ENCODE measurements around the gene PELI3. TPM values are rescaled to one million over a fixed set of nuclear protein-coding genes. Genes with fewer than 3 reads are reported as not detected.

Gene PELI3, protein sequence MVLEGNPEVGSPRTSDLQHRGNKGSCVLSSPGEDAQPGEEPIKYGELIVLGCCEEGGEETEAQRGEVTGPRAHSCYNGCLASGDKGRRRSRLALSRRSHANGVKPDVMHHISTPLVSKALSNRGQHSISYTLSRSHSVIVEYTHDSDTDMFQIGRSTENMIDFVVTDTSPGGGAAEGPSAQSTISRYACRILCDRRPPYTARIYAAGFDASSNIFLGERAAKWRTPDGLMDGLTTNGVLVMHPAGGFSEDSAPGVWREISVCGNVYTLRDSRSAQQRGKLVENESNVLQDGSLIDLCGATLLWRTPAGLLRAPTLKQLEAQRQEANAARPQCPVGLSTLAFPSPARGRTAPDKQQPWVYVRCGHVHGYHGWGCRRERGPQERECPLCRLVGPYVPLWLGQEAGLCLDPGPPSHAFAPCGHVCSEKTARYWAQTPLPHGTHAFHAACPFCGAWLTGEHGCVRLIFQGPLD
- polyA plus RNA-seq (13.3 and 16.2 TPM in 2 replicates), polyA minus RNA-seq (21.4 and 26.3 TPM in 2 replicates)

DNA sequence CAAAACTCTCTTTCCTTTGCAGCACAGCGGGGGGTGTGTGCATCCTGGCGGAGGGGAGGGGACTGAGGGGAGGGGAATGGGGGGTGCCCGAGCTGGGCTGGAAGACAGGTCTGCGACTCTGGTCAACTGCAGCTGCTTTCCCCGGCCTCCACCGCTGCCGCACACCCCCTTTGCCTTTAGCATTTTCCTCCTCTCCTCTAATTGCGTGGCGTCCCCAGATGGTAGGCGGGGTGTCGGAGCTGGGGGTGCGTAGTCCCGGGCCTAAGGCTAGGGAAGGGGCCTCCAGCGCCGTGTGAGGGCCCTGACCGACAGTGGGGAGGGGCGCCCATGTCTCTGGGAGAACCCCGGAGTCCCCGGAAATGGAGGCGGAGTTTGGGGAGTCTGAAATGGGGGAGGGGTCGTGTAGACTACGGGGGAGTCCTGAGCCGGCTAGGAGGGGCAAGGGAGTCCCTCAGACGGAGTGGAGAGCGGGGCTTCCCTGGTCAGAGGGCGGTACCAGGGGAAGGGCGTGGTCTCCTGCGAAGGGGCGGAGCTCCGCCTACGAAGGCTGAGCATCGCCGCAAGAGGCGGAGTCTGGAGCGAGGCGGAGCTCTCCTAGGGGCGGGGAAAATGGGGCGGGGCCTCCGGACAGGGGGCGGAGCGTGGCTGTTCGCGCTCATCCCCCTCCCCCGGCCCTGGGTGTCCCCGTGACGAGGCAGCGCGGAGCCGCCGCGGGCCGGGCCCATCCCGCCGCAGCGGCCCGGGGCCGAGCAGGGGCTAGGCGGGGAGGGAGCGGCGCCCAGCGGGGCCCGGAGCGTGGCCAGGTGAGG is at the start of gene PELI3:
Gene PELI3, plus strand, starts transcription at position 681 of the 809 bp plus-strand sequence. CDS start 1,224 bp downstream, outside the sequence.
- H3K79me2 ChIP-seq (replicated peaks; ENCODE audit: insufficient read depth, low read length): no peaks in the 10 kb centered on the region
- H3K9me2 ChIP-seq (ENCODE audit: insufficient read depth, low read length): no peaks in the 10 kb centered on the region
- H3F3A ChIP-seq (ENCODE audit: insufficient read depth, low read length, poor library complexity, severe bottlenecking): no peaks in the 10 kb centered on the region
- no peaks in the 10 kb centered on the region for H4K20me1 ChIP-seq (ENCODE audit: insufficient read depth)
- H3K4me2 ChIP-seq (ENCODE audit: low read length): peak within 1 kb of the TSS; percentile 99
- no peaks in the 10 kb centered on the region for H3K9me3 ChIP-seq (ENCODE audit: low read length)
- peak within 1 kb of the TSS; percentile 96 for H3K4me3 ChIP-seq (ENCODE audit: low read length)
- no peak for TF ChIP-seq TAF1 (IDR thresholded peaks at IDR 0.05; ENCODE audit: low read depth)
- peak; percentile 30 for TF ChIP-seq POLR2AphosphoS5 (IDR thresholded peaks at IDR 0.05)
- no peaks in the 10 kb centered on the region for H3K36me3 ChIP-seq (ENCODE audit: insufficient read depth, low read length)
- peak within 1 kb of the TSS; percentile 91 for H3K9ac ChIP-seq (ENCODE audit: low read length)
- H3K27ac ChIP-seq (ENCODE audit: low read length): peak within 1 kb of the TSS; percentile 58
- peak within 1 kb of the TSS; percentile 40 for H2AFZ ChIP-seq (ENCODE audit: low read depth, low read length)
- no peaks in the 10 kb centered on the region for H3K27me3 ChIP-seq (ENCODE audit: insufficient read depth, low read depth, low read length)

DNA sequence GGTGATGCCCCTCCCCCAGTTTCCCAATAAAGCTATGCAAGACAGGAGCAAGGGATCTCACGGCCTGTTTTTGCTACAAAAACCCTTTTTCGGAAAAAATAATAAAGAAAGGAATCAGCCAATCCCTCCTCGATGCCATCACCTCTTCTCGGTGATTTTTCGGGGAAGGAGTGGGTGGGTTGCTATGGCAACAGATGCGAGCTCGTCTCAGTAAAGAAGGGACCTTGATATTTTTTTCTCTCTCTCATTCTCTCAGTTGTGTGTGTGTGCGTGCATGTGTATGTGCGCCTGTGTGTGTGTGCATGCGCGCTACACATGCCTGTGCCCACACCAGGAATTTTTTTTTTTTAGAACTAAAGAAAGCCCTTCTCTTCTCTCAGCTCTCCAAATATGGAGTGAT is 49.7 kb upstream of the PELI3 start:
- peak overlapping the region; percentile 15 for H2AFZ ChIP-seq (ENCODE audit: low read depth, low read length)
- H3K9me2 ChIP-seq (ENCODE audit: insufficient read depth, low read length): no peaks in the 10 kb centered on the region
- peak overlapping the region; percentile 94 for H3K4me3 ChIP-seq (ENCODE audit: low read length)
- H3K27ac ChIP-seq (ENCODE audit: low read length): peak overlapping the region; percentile 56
- H3F3A ChIP-seq (ENCODE audit: insufficient read depth, low read length, poor library complexity, severe bottlenecking): no peaks in the 10 kb centered on the region
- no peaks in the 10 kb centered on the region for H3K36me3 ChIP-seq (ENCODE audit: insufficient read depth, low read length)
- no peak for TF ChIP-seq TAF1 (IDR thresholded peaks at IDR 0.05; ENCODE audit: low read depth)
- peak; percentile 24 for TF ChIP-seq MXI1 (conservative IDR thresholded peaks at IDR 0.05; ENCODE audit: poor library complexity, severe bottlenecking)
- TF ChIP-seq EP300 (conservative IDR thresholded peaks at IDR 0.05; ENCODE audit: poor library complexity, severe bottlenecking): peak; percentile 36
- peaks cover 27% of the 10 kb centered on the region for H3K27me3 ChIP-seq (ENCODE audit: insufficient read depth, low read depth, low read length)
- H3K9me3 ChIP-seq (ENCODE audit: low read length): no peaks in the 10 kb centered on the region
- peaks cover 3% of the 10 kb centered on the region for H3K79me2 ChIP-seq (replicated peaks; ENCODE audit: insufficient read depth, low read length)
- peak overlapping the region; percentile 30 for H3K4me2 ChIP-seq (ENCODE audit: low read length)
- peak overlapping the region; percentile 97 for H3K9ac ChIP-seq (ENCODE audit: low read length)
- no peaks in the 10 kb centered on the region for H4K20me1 ChIP-seq (ENCODE audit: insufficient read depth)

DNA sequence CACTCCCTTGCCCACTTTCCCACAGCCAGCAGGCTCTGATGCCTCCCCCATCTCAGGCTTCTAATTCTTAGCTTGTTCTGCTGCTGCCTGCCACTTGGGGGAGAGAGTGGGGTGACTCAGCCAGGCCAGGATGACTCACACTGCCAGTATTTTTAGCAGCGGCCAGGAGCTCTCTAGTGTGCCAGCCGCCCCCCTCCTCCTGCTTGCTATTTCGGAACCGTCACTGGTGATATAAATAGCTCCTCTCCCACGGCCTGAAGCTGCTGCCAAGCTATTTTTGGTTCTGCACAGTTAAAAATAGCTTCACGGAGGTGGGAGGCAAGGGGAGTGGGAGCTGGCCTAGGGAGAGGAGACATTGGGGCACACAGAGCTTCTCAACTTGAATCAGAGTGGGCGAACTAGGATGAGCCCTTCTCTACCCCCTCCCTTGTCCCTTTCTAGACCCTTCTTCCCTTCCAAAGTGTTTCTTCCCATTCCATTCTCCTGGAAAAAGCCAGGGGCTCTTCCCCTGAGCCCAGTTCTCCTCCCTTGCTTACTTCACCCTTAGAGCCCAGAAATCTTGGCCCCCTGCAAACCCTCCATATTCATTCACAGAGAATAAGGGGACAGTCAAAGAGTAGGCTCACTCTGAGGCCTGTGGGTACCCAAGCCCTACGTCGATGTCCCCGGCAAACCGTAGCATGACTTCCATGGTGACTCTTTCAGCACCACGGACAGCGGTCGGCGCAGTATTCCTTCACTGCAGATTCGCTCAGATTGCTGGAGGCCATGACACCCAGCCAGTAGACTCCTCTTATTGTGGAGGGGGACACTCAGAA is 48.3 kb upstream of the PELI3 start:
- Histone ChIP-seq H3K9ac (ENCODE audit: low read length) (peak overlapping the region; percentile 97), H3K9me3 (ENCODE audit: low read length) (no peaks in the 10 kb centered on the region), H3K27ac (ENCODE audit: low read length) (peak overlapping the region; percentile 56), H2AFZ (ENCODE audit: low read depth, low read length) (no peak overlapping the region), H3K36me3 (ENCODE audit: insufficient read depth, low read length) (no peaks in the 10 kb centered on the region), H4K20me1 (ENCODE audit: insufficient read depth) (no peaks in the 10 kb centered on the region), H3F3A (ENCODE audit: insufficient read depth, low read length, poor library complexity, severe bottlenecking) (no peaks in the 10 kb centered on the region), H3K79me2 (replicated peaks; ENCODE audit: insufficient read depth, low read length) (peaks cover 3% of the 10 kb centered on the region), H3K27me3 (ENCODE audit: insufficient read depth, low read depth, low read length) (peaks cover 40% of the 10 kb centered on the region), H3K9me2 (ENCODE audit: insufficient read depth, low read length) (no peaks in the 10 kb centered on the region), H3K4me3 (ENCODE audit: low read length) (peak overlapping the region; percentile 94), H3K4me2 (ENCODE audit: low read length) (peak overlapping the region; percentile 2)
- TF ChIP-seq EZH2 (IDR thresholded peaks at IDR 0.05; ENCODE audit: borderline replicate concordance, insufficient read depth, low read length, poor library complexity, severe bottlenecking) (no peak), EP300 (conservative IDR thresholded peaks at IDR 0.05; ENCODE audit: poor library complexity, severe bottlenecking) (no peak), SMC3 (conservative IDR thresholded peaks at IDR 0.05; ENCODE audit: poor library complexity) (peak; percentile 60), MXI1 (conservative IDR thresholded peaks at IDR 0.05; ENCODE audit: poor library complexity, severe bottlenecking) (no peak), TAF1 (IDR thresholded peaks at IDR 0.05; ENCODE audit: low read depth) (no peak), RAD21 (conservative IDR thresholded peaks at IDR 0.05) (peak; percentile 35), POLR2AphosphoS5 (IDR thresholded peaks at IDR 0.05) (peak; percentile 63)
- TF ChIP-seq, protein P1, sequence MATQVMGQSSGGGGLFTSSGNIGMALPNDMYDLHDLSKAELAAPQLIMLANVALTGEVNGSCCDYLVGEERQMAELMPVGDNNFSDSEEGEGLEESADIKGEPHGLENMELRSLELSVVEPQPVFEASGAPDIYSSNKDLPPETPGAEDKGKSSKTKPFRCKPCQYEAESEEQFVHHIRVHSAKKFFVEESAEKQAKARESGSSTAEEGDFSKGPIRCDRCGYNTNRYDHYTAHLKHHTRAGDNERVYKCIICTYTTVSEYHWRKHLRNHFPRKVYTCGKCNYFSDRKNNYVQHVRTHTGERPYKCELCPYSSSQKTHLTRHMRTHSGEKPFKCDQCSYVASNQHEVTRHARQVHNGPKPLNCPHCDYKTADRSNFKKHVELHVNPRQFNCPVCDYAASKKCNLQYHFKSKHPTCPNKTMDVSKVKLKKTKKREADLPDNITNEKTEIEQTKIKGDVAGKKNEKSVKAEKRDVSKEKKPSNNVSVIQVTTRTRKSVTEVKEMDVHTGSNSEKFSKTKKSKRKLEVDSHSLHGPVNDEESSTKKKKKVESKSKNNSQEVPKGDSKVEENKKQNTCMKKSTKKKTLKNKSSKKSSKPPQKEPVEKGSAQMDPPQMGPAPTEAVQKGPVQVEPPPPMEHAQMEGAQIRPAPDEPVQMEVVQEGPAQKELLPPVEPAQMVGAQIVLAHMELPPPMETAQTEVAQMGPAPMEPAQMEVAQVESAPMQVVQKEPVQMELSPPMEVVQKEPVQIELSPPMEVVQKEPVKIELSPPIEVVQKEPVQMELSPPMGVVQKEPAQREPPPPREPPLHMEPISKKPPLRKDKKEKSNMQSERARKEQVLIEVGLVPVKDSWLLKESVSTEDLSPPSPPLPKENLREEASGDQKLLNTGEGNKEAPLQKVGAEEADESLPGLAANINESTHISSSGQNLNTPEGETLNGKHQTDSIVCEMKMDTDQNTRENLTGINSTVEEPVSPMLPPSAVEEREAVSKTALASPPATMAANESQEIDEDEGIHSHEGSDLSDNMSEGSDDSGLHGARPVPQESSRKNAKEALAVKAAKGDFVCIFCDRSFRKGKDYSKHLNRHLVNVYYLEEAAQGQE (IDR thresholded peaks at IDR 0.05; ENCODE audit: borderline replicate concordance): peak; percentile 93
- TF ChIP-seq, protein P2, sequence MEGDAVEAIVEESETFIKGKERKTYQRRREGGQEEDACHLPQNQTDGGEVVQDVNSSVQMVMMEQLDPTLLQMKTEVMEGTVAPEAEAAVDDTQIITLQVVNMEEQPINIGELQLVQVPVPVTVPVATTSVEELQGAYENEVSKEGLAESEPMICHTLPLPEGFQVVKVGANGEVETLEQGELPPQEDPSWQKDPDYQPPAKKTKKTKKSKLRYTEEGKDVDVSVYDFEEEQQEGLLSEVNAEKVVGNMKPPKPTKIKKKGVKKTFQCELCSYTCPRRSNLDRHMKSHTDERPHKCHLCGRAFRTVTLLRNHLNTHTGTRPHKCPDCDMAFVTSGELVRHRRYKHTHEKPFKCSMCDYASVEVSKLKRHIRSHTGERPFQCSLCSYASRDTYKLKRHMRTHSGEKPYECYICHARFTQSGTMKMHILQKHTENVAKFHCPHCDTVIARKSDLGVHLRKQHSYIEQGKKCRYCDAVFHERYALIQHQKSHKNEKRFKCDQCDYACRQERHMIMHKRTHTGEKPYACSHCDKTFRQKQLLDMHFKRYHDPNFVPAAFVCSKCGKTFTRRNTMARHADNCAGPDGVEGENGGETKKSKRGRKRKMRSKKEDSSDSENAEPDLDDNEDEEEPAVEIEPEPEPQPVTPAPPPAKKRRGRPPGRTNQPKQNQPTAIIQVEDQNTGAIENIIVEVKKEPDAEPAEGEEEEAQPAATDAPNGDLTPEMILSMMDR (IDR thresholded peaks at IDR 0.05; ENCODE audit: poor library complexity, severe bottlenecking): peak; percentile 76
